ENCODE measurements around the gene DPY30. TPM values are rescaled to one million over a fixed set of nuclear protein-coding genes. Genes with fewer than 3 reads are reported as not detected.

DPY30 gene
- total RNA-seq, 4 donors from 2014 or later: 57.5 to 139 (median 93.0) TPM

- DNase-seq: no peak
- Histone ChIP-seq H3K4me1 (peaks cover 0 to 9% of the 10 kb centered on the region in 2 donors), H3K27ac (no peak overlapping the region), H3K27me3 (no peaks in the 10 kb centered on the region), H3K4me3 (replicated peaks in 1 of 3) (no peak overlapping the region), H3K36me3 (no peaks in the 10 kb centered on the region), H3K9me3 (no peaks in the 10 kb centered on the region)
- intact Hi-C loops (cut with DNase I): no loop called here
- WGBS, 2 donors: 67 to 71% methylated on average over 6 of the region's 6 CpGs
- TF ChIP-seq POLR2A (IDR thresholded peaks at IDR 0.05) (no peak), CTCF (IDR thresholded peaks at IDR 0.05) (no peak)
Measured at GRCh38 chr2:31980674-31981356, 58.8 kb downstream of the DPY30 start.

DNA sequence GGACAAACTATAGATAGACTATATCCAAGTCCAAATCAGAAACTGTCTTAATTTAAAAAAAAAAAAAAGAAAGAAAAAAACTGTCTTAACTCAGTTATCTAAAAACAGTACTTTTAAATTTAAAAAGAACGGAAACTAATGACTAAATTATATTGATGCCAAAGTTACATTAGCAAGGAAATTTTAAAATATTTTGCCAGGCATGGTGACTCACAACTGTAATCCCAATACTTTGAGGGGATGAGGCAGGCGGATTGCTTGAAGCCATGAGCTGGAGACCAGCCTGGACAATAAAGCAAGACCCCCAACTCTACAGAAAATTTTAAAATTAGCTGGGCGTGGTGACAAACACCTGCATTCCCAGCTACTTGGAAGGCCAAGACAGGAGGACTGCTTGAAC, 59.6 kb downstream of the DPY30 start:
- Histone ChIP-seq H3K36me3 (no peaks in the 10 kb centered on the region), H3K4me3 (replicated peaks in 1 of 3) (no peak overlapping the region), H3K27me3 (no peaks in the 10 kb centered on the region), H3K27ac (no peak overlapping the region), H3K4me1 (peaks cover 0 to 9% of the 10 kb centered on the region in 2 donors), H3K9me3 (no peaks in the 10 kb centered on the region)
- TF ChIP-seq CTCF (IDR thresholded peaks at IDR 0.05) (no peak), POLR2A (IDR thresholded peaks at IDR 0.05) (no peak)
- 83 to 91% methylated on average over 3 of the region's 3 CpGs for WGBS, 2 donors
- DNase-seq: no peak
- intact Hi-C loops (cut with DNase I): no loop called here

DNA sequence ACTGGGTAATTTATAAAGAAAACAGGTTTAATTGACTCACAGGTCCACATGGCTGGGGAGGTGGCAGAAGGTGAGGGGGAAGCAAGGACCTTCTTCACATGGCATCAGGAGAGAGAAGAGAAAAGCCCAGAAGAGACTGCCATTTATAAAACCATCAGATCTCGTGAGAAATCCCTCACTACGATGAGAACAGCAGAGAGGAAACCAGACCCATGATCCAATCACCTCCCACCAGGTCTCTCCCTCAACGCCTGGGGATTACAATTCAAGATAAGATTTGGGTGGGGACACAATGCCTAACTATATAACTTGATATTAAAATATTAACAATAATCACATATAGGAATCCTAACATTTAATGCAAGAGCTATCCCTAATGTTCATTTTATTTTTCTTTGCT, 60.6 kb downstream of the DPY30 start:
- no peak for DNase-seq
- 92 to 94% methylated on average over 3 of the region's 3 CpGs for whole genome bisulfite sequencing, 2 donors
- Histone ChIP-seq H3K27ac (no peak overlapping the region), H3K4me3 (replicated peaks in 1 of 3) (no peak overlapping the region), H3K27me3 (no peaks in the 10 kb centered on the region), H3K36me3 (no peaks in the 10 kb centered on the region), H3K9me3 (no peaks in the 10 kb centered on the region), H3K4me1 (peaks cover 0 to 9% of the 10 kb centered on the region in 2 donors)
- intact Hi-C loops (cut with DNase I): no loop called here
- no peak for TF ChIP-seq CTCF (IDR thresholded peaks at IDR 0.05)
- TF ChIP-seq POLR2A (IDR thresholded peaks at IDR 0.05): no peak

DNA sequence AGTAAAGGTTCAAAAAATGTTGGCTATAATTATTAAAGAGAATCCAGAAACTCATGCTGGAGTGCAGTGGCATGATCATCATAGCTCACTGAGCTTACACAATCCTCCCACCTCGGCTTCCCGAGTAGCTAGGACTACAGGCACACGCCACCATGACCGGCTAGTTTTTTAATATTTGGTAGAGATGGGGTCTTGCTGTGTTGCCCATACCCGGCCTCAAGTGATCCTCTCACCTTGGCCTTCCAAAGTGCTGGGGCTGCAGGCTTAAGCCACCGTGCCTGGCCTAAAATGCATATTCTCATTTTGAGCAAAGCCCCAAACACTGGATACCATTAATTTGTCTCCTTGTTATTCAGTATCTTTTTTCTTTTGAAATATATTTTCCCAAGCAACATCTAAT, 61.2 kb downstream of the DPY30 start:
- no peaks in the 10 kb centered on the region for H3K9me3 ChIP-seq
- peaks cover 0 to 9% of the 10 kb centered on the region in 2 donors for H3K4me1 ChIP-seq
- H3K36me3 ChIP-seq: no peaks in the 10 kb centered on the region
- no peak overlapping the region for H3K4me3 ChIP-seq (replicated peaks in 1 of 3)
- H3K27me3 ChIP-seq: no peaks in the 10 kb centered on the region
- DNase-seq: no peak
- no peak for TF ChIP-seq CTCF (IDR thresholded peaks at IDR 0.05)
- no peak for TF ChIP-seq POLR2A (IDR thresholded peaks at IDR 0.05)
- intact Hi-C loops (cut with DNase I): no loop called here
- H3K27ac ChIP-seq: no peak overlapping the region
- WGBS, 2 donors: 84 to 96% methylated on average over 6 of the region's 6 CpGs

Other genes starting within 250 kb of the DPY30 start
- gene MEMO1, start 28.8 kb downstream of the DPY30 start, total RNA-seq: 10 to 100 TPM; 16.3 to 28.7 (median 27.4) TPM
- gene SPAST, start 23.8 kb upstream of the DPY30 start, total RNA-seq: 10 to 100 TPM; 20.5 to 34.3 (median 24.8) TPM
- 10 to 100 TPM; 26.2 to 33.1 (median 29.4) TPM for gene SLC30A6, start 126.1 kb upstream of the DPY30 start, total RNA-seq
- gene NLRC4, start 225.1 kb upstream of the DPY30 start, total RNA-seq: 1 to 10 TPM in 1 of 4 donors, under 1 TPM in 3; 0.29 to 1.7 (median 0.34) TPM
- 10 to 100 TPM; 17.6 to 28.3 (median 23.8) TPM for gene YIPF4, start 238.1 kb upstream of the DPY30 start, total RNA-seq

Measured in thyroid gland (tissue), 4 donors.